IMR-90 (cell line): ENCODE data around the gene TFIP11. TPM values are rescaled to one million over a fixed set of nuclear protein-coding genes. Genes with fewer than 3 reads are reported as not detected.
A peak's percentile ranks its signal among the peaks of the same experiment; 100 is the strongest.

Experiments used
- ATAC-seq: fragments of 200-7000 bp; cut with Tn5 transposase; 2 replicates; pipeline ENCODE4 v1.9.1; 2020; ENCODE audit warnings: low read depth, mild to moderate bottlenecking, moderate library complexity
- BruUV-seq: library from RNA; stranded (reverse); fragments of 400-500 nt; replicated peaks from 2 replicates; lab custom pipeline; 2021; lab: Mats Ljungman, UMichigan
- CTCF ChIA-PET: fragments of 300-600 bp; formaldehyde crosslinking; extraction: SDS; loops from one replicate; lab custom pipeline; 2021; ENCODE audit warnings: antibody characterized with exemption; lab: Yijun Ruan, JAX
- POLR2A ChIA-PET: fragments of 300-600 bp; sonication (Branson Sonifier 250); formaldehyde crosslinking; loops from one replicate; lab custom pipeline; 2022; ENCODE audit warnings: antibody characterized with exemption; ENCODE audit not compliant: unreplicated experiment; lab: Charles Lee
- DNase-seq: peaks from one replicate; pipeline ENCODE4 v3.0.0; 2013
- H2AFZ ChIP-seq: replicated peaks from 2 replicates; pipeline ENCODE3; 2013; ENCODE audit warnings: low read length, mild to moderate bottlenecking; ENCODE audit not compliant: poor library complexity
- H2AK5ac ChIP-seq: 2 replicates; pipeline ENCODE4 v1.6.1; 2013; ENCODE audit warnings: low read depth, low read length, inconsistent platforms
- H2AK9ac ChIP-seq: replicated peaks from 2 replicates; pipeline ENCODE3; 2013; ENCODE audit warnings: mild to moderate bottlenecking, low read depth, low read length, moderate library complexity; ENCODE audit not compliant: poor library complexity
- H2BK120ac ChIP-seq: 2 replicates; pipeline ENCODE4 v1.6.1; 2013; ENCODE audit warnings: low read depth, low read length, inconsistent platforms
- H2BK15ac ChIP-seq: 3 replicates; pipeline ENCODE4 v1.6.1; 2013; ENCODE audit warnings: low read depth, low read length, inconsistent platforms
- H2BK20ac ChIP-seq: 2 replicates; pipeline ENCODE4 v1.6.1; 2013; ENCODE audit warnings: low read depth, mild to moderate bottlenecking, inconsistent platforms, low read length, moderate library complexity
- H2BK5ac ChIP-seq: 2 replicates; pipeline ENCODE4 v1.6.1; 2013; ENCODE audit warnings: mild to moderate bottlenecking, low read depth, low read length, inconsistent platforms; ENCODE audit not compliant: poor library complexity, severe bottlenecking
- H3K14ac ChIP-seq: replicated peaks from 2 replicates; pipeline ENCODE4 v1.6.1; 2013; ENCODE audit warnings: low read depth, low read length, inconsistent platforms
- H3K18ac ChIP-seq: 2 replicates; pipeline ENCODE4 v1.6.1; 2013; ENCODE audit warnings: low read depth, low read length, control low read depth
- H3K23ac ChIP-seq: 2 replicates; pipeline ENCODE4 v1.6.1; 2013; ENCODE audit warnings: low read depth, low read length, inconsistent platforms
- H3K27ac ChIP-seq: 2 replicates; pipeline ENCODE4 v1.5.1; 2013; ENCODE audit warnings: mild to moderate bottlenecking, control low read depth, low read length; ENCODE audit not compliant: insufficient read depth
- H3K27me3 ChIP-seq: 2 replicates; pipeline ENCODE4 v1.6.1; 2013; ENCODE audit warnings: low read length; ENCODE audit not compliant: control insufficient read depth, insufficient read depth
- H3K36me3 ChIP-seq: 2 replicates; pipeline ENCODE4 v1.6.1; 2013; ENCODE audit warnings: low read length, mixed read lengths; ENCODE audit not compliant: control insufficient read depth, insufficient read depth
- H3K4ac ChIP-seq: 2 replicates; pipeline ENCODE4 v1.6.1; 2013; ENCODE audit warnings: low read depth, low read length, inconsistent platforms
- H3K4me1 ChIP-seq: 2 replicates; pipeline ENCODE4 v1.6.1; 2013; ENCODE audit warnings: low read length, mixed read lengths; ENCODE audit not compliant: control insufficient read depth, insufficient read depth
- H3K4me2 ChIP-seq: 2 replicates; pipeline ENCODE4 v1.6.1; 2013; ENCODE audit warnings: low read depth, mild to moderate bottlenecking, control low read depth, low read length, moderate library complexity
- H3K4me3 ChIP-seq: 2 replicates; pipeline ENCODE4 v1.5.1; 2013; ENCODE audit warnings: low read depth, mild to moderate bottlenecking, control low read depth, low read length, moderate library complexity; ENCODE audit not compliant: insufficient read depth
- H3K56ac ChIP-seq: 2 replicates; pipeline ENCODE4 v1.6.1; 2013; ENCODE audit warnings: low read length, inconsistent platforms; ENCODE audit not compliant: insufficient read depth; ENCODE audit errors: extremely low read depth
- H3K79me1 ChIP-seq, 2 experiments: 2 replicates each; pipeline ENCODE4 v1.6.1; 2013; ENCODE audit warnings: low read length in 2 of 2, inconsistent platforms in 1 of 2, low read depth in 1 of 2
- H3K9ac ChIP-seq: 2 replicates; pipeline ENCODE4 v1.6.1; 2013; ENCODE audit warnings: low read depth, low read length, control low read depth
- H3K9me1 ChIP-seq: 2 replicates; pipeline ENCODE4 v1.6.1; 2013; ENCODE audit warnings: low read length, inconsistent platforms; ENCODE audit not compliant: insufficient read depth
- H3K9me3 ChIP-seq: 2 replicates; pipeline ENCODE4 v1.6.1; 2013; ENCODE audit warnings: low read length; ENCODE audit not compliant: control insufficient read depth, insufficient read depth
- H4K20me1 ChIP-seq: 2 replicates; pipeline ENCODE4 v1.6.1; 2013; ENCODE audit warnings: low read length, inconsistent platforms; ENCODE audit not compliant: insufficient read depth
- H4K5ac ChIP-seq: 2 replicates; pipeline ENCODE4 v1.6.1; 2013; ENCODE audit warnings: mild to moderate bottlenecking, low read depth, low read length, control low read depth
- H4K8ac ChIP-seq, 2 experiments: 2 replicates each; pipeline ENCODE4 v1.6.1; 2013; ENCODE audit warnings: low read depth in 2 of 2, low read length in 2 of 2, control low read depth in 1 of 2, inconsistent platforms in 1 of 2
- H4K91ac ChIP-seq: 2 replicates; pipeline ENCODE4 v1.6.1; 2013; ENCODE audit warnings: low read depth, low read length, inconsistent platforms; ENCODE audit not compliant: insufficient read depth
- CEBPB ChIP-seq: IDR thresholded peaks from 2 replicates; pipeline ENCODE4 v1.6.1; 2012; ENCODE audit warnings: low read depth, low read length, improper control_type of control experiment
- POLR2A ChIP-seq: IDR thresholded peaks from 2 replicates; pipeline ENCODE4 v1.6.1; 2012; ENCODE audit warnings: mild to moderate bottlenecking, low read depth, low read length
- RCOR1 ChIP-seq: IDR thresholded peaks from 2 replicates; pipeline ENCODE4 v1.6.1; 2012; ENCODE audit warnings: mild to moderate bottlenecking, low read length, improper control_type of control experiment; ENCODE audit not compliant: insufficient replicate concordance
- WGBS, 2 experiments: methylation state at CpG; one replicate each; pipeline versions ENCODE4 v1.1.5 to v1.1.7; 2013; ENCODE audit warnings: missing lambda C conversion rate in 2 of 2; ENCODE audit not compliant: insufficient read length in 1 of 2; ENCODE audit errors: extremely low coverage in 2 of 2; 5-methylcytosine and 5-hydroxymethylcytosine counted together
- dilution Hi-C: fragments of 300-500 bp; cut with HindIII; formaldehyde crosslinking; loops from one replicate; pipeline ENCODE4 v1.14.3; 2018; ENCODE audit warnings: low sequenced_read_pairs; ENCODE audit not compliant: unreplicated experiment
- in situ Hi-C: fragments of 300-500 bp; cut with MboI; formaldehyde crosslinking; loops from 3 replicates; pipeline ENCODE4 v1.14.3; 2019; ENCODE audit warnings: low sequenced_read_pairs, inconsistent platforms, mixed read lengths
- intact Hi-C: fragments of 100-400 bp; cut with micrococcal nuclease; formaldehyde crosslinking; loops from 2 replicates; pipeline ENCODE4 v1.10.0; 2022
- polyA plus RNA-seq, 3 experiments: library from polyadenylated mRNA; depleted of rRNA; stranded (reverse); fragments of >200 nt; gene quantifications; 2 replicates each; pipeline ENCODE4 v1.2.3, GENCODE V29; 2012; ENCODE audit warnings: low replicate concordance in 1 of 3
- total RNA-seq: library from RNA; depleted of rRNA; stranded (reverse); fragments of >200 nt; gene quantifications from 2 replicates; pipeline ENCODE4 v1.2.3, GENCODE V29; 2012

The TFIP11 gene
- total and polyA plus RNA-seq, 2 of the 4 experiments (the other 2 are of a cell fraction): 22.5 to 43.2 TPM

DNA sequence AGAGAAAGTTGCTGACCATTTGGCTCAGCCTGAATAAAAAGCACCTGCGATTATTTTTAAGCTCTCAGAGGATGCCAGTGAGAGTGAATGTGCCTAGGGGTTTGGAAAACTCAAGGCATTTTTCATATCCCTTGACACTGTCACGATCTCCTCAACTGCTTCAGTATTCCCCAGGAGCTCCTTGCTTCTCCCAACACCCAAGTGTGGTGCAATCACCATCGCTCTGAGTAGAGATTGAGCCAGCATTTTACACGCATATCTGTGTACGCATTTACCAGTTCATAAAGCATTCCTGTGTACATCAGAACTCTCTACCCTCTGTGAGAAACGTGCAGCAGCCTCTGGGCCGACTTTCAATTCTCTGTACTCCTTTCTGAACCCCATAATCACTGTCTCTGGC is 27.3 kb downstream of the TFIP11 start:
- TF ChIP-seq CEBPB (peak; percentile 56; the same call in 1 of the 2 replicates), POLR2A (no peak), RCOR1 (no peak)
- intact Hi-C loops: no loop called here

More for the DNA sequence above, 27.3 kb downstream of the TFIP11 start:
- dilution Hi-C loops (no loop called here), in situ Hi-C loops (no loop called here)
- peak overlapping the region; percentile 39 for H3K4me2 ChIP-seq
- peaks cover 28% of the 10 kb centered on the region for H3K36me3 ChIP-seq
- no peak overlapping the region for H3K4me3 ChIP-seq
- ChIA-PET POLR2A (no interaction called here), CTCF (interaction anchor here (2.2 kb wide), 1 partner anchor 18 kb away, joined by 7 read pairs; no protein-coding TSS in a partner anchor)
- H3K23ac ChIP-seq: no peak overlapping the region
- no peak overlapping the region for H4K91ac ChIP-seq
- 59% methylated on average over 3 of the region's 7 CpGs; no CpG with 5 or more reads in 1 of the 2 experiments for WGBS, 2 experiments
- no peak overlapping the region for H2AK5ac ChIP-seq
- no peak overlapping the region for H4K5ac ChIP-seq
- H3K4ac ChIP-seq: no peak overlapping the region
- no peak overlapping the region for H2AK9ac ChIP-seq
- H3K18ac ChIP-seq: no peak overlapping the region
- peaks cover 9% of the 10 kb centered on the region for H3K4me1 ChIP-seq
- no peak overlapping the region for H3K56ac ChIP-seq
- H3K9me1 ChIP-seq: no peaks in the 10 kb centered on the region; the same call in 1 of the 2 replicates
- H2BK15ac ChIP-seq: no peak overlapping the region
- H3K27me3 ChIP-seq: no peaks in the 10 kb centered on the region
- H4K20me1 ChIP-seq: no peaks in the 10 kb centered on the region; the same call in 1 of the 2 replicates
- no peak overlapping the region for H3K14ac ChIP-seq
- DNase-seq (no peak), ATAC-seq (no peak)
- BruUV-seq: no TSS peak
- H2BK120ac ChIP-seq: no peak overlapping the region
- no peak overlapping the region for H3K9ac ChIP-seq
- H3K79me1 ChIP-seq: peaks cover 33 to 62% of the 10 kb centered on the region in 2 experiments
- no peak overlapping the region for H4K8ac ChIP-seq
- no peak overlapping the region for H2AFZ ChIP-seq
- no peaks in the 10 kb centered on the region for H3K9me3 ChIP-seq
- no peak overlapping the region for H2BK20ac ChIP-seq
- no peak overlapping the region for H3K27ac ChIP-seq
- no peak overlapping the region for H2BK5ac ChIP-seq
